Right forelimb (tissue), 1 donor: ENCODE data around the gene AP1M1.
"Not testable (repeated sequence)": the region's sequence is repeated elsewhere in the genome, so short reads cannot be mapped to it uniquely, and the experiment has no call there.

ENCODE experiments used
- DNase-seq: peaks from one replicate; pipeline ENCODE4 v3.0.0-alpha.2; 2018

The AP1M1 gene

DNA sequence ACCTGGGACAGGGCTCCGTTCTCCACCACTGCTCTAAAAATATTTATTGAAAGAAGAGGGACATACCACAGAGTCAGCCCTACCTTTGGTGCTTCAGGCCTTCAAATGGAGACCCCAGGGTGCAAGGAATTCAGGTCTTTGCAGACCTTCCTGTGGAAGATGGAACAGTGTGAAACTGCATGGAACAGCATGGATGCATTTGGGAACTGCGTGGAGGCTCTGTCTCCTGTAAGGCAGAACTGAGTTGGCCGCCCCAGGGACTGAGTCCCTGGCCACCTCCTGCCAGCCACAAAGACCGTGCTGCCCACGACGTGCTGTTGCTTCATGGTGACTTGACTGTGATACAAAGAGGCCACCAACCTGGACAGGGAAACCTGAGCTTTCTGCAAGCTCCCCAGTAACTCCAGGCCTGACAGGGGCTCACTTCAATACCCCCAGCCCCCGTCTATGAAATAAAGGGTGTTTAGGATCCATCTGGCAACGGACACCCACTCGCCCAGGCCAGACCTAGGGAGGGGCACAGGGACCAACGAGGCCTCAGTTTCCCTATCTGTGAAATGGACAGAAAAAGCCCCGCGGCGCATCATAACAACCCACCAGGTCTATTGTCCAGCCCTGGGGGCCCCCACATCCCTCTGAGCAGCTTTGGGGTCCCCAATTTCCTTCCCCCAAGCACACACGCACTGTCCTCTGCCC lies 68.3 kb downstream of the AP1M1 start:
- no peak for DNase-seq

DNA sequence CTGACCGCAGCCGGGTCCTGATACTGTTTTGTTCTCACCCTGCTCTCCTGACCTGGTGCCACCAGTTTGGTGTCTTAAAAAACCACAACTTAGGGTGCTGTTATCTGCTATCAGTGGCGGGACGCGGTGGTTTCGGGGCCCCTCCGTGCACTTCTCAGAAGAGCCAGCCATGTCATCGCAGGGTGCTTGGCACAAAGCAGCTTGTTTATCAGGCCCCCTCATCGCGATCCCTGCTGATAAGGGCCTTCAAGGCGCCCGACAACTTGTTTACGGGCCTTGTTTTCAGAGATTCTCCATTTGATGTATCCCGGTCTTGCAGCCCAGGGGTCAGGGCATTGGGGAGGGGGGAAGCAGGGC lies 68.9 kb downstream of the AP1M1 start:
- no peak for DNase-seq

DNA sequence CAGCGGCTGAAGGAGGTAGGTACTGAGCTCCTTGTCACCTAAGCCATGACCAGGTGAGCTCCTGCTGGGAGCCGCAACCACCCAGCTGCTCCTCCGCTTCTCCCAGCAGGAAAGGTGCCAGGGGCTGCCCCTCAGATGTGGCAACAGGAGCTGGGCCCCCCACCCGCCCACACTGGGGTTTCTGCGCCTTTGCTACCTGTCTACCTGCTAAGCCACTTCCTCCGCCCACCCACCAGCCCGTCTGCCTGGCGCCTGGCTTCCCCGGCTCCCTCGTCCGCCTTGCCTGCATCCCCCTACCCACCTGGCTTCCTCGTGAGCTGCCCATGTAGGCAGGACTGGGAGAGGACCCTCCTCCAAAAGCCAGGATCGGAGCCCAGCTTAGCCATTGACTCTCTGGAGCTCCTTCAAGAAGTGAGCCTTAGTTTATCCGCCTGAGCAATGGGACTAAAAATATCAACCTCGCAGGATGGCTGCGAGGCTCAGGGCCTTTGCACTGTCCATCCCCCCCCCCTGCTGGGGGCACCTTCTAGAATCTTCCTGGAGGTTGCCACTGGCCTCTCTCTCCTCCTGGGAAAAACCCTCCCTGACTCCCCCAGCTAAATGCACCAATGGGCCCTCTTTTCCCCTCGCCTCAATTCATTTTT lies 71.1 kb downstream of the AP1M1 start:
- no peak for DNase-seq

DNA sequence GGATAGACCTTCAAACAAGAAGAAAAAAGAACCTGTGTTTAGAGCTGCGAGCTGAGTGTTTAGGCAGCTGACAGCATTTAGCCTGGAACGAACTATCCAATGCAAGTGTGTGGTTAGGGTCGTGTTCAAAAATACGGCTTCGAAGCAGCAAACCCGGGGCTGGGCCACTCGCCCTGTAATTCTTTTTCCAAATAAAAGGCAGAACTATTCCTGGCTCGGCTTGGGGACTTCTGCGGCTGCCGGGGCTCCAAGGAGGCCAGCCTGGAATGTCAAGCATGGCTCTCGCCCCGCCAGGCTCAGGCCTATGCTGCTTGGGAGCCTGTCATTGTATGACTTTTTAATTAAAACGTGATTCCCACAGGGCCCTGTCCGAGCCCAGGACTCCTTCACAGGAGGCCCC lies 75.2 kb downstream of the AP1M1 start:
- DNase-seq: peak; percentile 89

DNA sequence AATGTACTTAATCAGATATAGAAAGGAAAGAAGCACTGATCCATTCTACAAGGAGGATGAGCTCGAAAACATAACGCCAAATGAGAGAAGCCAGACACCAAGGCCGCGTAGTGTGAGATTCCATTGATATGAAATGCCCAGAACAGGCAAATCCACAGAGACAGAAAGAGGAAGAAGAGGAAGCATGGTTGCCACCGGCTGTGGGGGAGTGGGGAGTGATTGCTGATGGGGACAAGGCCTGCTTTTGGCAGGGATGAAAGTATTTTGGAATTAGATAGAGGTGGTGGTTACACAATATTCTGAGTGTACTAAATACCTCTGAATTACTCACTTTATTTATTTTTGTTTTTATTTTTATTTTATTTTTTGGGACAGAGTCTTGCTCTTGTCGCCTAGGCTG lies 76.7 kb downstream of the AP1M1 start:
- no peak for DNase-seq

DNA sequence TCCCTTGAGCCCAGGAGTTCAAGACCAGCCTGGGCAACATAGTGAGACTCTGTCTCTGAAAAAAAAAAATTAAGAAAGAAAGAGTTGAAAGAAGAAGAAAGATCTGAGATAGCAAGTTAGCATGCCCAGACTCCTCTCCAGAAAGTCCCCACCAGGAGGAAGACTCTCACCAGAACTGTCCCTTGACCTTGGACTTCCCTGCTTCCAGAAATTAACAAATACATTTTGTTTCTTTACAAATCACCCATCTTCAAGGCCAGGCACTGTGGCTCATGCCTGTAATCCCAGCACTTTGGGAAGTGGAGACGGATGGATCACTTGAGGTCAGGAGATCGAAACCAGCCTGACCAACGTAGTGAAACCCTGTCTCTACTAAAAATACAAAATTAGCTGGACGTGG lies 82.6 kb downstream of the AP1M1 start:
- DNase-seq: no peak

DNA sequence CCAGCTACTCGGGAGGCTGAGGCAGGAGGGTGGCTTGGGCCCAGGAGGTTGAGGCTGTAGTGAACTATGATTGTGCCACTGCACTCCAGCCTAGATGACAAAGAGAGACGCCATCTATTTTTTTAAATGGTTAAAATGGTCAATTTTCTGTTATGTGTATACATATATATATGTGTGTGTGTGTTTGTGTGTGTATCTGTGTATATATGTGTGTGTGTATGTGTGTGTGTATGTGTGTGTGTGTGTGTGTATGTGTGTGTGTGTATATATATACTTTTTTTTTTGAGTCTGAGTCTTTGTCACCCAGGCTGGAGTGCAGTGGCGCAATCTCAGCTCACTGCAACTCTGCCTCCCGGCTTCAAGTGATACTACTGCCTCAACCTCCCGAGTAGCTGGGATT lies 84.0 kb downstream of the AP1M1 start:
- DNase-seq: no peak

DNA sequence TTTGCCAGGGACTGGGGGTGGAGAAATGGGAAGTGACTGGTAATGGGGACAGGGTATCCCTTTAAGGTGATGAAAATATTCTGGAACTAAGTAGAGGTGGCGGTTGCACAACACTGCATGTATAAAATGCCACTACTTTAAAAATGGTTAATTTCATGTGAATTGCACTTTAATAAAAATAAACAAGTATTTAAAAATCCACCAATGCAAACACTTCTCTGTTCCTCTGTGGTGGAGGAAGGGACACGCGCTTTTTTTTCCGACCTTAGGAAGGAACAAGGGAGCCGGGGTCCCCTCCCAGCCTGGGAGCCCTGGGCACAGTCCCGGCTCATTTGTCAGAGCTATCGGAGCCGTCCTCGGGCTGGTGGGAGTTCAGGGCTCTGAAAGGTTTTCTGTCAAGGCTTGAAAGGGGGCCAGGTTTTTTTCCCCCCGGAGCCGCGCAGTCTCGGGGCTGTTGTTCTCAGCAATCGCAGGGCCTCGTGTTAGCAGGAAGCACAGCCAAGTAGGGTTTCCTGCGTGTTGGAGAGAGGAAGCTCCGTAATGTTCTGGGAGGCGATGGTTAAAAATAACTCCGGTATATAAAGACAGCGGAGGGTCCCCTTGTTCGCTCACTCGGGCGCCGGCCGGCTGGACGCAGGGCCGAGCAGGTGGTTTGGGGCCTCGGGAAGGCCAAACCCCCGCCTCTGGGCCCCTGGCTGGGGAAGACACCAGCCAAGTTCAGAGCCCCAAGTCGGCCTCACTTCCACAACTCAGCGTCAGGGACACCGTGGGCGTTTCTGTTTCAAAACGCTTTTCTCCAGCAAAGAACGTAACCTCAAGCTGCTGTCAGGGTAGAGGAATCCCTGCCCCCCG lies 85.7 kb downstream of the AP1M1 start:
- peak; percentile 92 for DNase-seq

DNA sequence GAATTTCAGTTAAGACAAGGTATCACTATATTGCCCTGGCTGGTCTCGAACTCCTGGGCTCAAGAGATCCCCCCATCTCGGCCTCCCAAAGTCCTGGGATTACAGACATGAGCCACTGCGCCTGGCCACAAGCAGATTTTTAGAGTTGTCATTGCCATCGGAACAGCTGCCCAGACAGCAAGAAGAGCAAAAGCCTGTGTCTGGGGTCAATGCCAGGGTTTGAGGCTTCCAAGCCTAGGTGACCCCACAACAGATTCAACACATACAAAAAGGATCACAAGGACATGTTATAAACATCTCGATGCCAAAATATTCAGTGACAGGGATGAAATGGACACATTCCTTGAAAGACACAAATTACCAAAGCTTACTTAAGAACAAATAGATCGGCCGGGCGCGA lies 86.8 kb downstream of the AP1M1 start:
- no peak for DNase-seq

DNA sequence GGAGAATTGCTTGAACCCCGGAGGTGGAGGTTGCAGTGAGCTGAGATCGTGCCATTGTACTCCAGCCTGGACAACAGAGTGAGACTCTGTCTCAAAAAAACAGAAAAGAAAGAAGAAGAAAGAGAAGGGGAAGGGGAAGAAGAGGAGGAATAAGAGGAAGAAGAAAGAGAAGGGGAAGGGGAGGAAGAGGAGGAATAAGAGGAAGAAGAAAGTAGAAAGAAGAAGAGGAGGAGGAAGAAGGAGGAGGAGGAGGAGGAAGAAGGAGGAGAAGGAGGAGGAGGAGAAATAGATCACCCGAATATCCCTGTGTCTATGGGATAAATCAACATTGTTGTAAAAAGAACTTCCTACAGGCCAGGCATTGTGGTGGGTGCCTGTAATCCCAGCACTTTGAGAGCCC lies 87.4 kb downstream of the AP1M1 start:
- DNase-seq: not testable (repeated sequence)

DNA sequence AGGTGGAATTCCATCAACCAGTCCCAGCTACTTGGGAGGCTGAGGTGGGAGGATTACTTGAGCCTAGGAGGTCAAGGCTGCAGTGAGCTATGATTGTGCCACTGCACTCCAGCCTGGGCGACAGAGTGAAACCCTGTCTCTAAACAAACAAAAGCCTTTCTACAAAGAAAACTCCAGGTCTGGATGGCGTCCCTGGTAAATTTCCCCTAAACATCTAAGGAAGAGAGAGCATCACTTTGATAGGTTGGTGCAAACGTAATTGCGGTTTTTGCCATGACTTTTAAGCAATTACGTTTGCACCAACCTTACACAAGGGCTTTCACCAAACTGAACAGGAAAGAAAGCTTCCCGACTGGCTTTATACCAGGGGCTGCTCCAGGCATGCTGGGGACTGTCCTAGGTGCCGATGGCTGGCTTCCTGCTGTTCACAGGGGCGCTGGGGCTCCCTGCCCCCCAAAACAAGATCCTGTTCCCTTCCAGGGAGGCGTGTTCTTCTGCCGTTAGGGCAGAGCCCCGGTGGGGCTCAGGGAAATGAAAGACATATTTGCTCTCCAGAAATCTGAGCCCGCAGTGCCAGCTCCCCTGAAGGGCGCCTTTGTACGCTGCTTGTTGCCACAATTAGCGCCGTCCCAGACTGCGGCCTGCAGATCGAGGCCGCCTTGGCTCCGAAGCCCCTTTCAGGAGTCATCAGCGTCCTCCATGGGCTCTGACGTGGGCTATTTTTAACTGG lies 88.2 kb downstream of the AP1M1 start:
- peak; percentile 75 for DNase-seq

DNA sequence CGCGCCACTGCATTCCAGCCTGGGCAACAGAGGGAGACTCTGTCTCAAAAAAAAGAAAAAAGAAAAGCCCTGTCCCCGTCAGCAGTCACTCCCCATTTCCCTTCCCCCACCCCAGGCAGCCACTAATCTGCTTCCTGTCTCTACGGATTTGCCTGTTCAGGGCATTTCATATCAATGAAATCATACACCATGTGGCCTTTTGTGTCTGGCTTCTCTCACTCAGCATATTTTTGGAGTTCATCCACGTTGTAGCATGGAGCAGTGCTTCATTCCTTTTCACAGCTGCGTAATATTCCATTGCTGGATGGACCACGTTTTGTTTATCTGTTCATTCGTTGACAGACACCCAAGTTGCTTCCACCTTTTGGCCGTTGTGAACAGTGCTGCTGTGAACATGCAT lies 90.8 kb downstream of the AP1M1 start:
- no peak for DNase-seq

DNA sequence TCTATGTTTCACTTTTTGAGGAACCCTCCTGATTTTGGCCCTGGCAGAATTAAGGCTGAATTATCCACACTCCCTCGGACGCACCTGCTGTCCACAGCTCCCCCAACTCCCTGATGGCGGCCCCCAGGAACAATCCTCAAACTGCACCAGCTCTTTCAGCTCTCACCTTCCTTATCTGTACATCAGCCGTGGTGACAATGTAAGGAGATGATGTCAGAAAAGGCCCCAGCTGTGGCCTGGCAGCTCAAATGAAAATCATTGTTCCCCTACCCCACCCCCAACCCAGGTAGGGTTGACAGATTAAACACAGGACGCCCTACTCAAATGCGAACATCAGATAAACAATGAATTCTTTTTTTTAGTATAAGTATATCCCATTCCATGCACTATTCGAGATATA lies 91.9 kb downstream of the AP1M1 start:
- DNase-seq: no peak

DNA sequence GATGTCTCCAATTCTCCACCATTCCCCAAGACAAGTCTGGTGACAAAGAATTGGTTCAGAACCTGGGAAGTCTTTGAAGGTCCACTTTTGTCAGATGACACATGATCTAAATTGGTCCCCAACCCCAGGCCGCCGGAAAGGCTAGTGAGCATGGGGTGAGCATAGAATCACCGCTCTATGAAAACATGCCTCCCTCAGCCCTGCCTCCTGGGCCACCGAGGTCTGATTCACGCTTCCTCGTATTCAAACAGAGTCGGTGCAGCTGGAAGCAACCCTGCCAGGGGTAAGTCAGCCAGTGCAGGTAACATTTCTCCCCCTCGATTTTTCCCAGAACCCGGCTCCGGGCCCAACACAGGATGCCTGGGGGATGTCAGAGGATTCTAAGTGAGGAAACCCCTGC lies 93.0 kb downstream of the AP1M1 start:
- DNase-seq: no peak

DNA sequence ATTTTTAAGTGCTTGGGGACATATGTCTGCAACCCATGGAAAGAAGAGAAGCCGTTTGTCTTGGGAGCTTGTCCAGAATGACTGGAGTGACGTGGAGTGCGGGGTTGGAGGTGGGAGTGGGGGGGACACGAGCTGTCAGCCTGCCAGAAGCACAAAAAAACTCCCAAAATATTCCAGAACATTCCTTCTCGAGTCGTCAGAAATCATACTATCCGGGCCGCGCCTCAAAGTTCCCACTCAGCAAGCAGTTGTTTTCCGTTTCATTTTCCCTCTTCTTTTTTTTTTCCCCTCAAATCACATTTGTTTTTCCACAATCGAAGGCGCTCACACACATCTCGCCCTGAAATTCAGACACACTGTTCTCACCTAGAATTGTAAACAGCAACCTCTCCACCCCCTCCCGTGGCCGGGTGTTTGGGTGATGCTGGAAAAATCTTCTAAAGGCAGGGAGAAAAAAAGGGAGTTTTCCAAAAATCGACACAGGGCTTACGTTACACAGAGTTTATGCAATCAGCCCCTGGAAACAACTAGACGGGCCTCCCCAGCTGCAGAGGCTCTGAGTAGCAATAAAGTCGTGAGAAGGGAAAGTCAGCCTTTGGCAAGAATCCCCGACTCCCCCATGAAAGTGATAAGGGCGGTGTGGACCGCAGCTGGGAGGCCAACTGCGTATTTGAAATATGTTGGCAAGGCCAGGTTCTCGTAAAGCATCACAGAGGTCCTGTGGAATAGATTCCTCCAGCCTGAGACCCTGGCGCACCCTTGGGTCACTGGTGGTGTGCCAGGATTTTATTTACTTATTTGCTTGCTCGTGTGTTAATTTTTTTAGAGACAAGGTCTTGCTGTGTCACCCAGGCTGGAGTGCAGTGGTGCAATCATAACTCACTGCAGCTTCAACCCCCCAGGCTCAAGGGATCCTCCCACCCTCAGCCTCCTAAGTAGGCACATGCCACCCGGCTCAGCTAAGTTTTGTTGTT lies 95.7 kb downstream of the AP1M1 start:
- peak; percentile 89 for DNase-seq

DNA sequence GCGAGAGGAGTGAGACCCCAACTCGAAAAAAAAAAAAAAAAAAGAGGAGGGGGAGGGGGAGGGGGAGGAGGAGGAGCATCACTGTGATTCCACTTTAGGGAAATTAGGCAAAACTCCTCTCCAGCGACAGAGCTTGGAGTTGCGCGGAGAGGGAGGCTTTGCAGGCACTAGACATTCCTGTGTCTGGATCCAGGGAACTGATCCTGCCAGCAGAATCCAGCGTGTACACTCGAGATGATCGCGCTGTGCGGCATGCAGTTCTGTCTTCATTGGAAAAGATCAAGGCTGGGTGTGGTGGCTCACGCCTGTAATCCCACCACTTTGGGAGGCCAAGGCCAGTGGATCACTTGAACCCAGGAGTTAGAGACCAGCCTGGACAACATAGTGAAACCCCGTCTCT lies 97.3 kb downstream of the AP1M1 start:
- DNase-seq: no peak
